ENCODE measurements around the gene IZUMO1. TPM values are rescaled to one million over a fixed set of nuclear protein-coding genes. Genes with fewer than 3 reads are reported as not detected.
A peak's percentile ranks its signal among the peaks of the same experiment; 100 is the strongest.

The IZUMO1 gene
- total and polyA plus RNA-seq, 9 of the 15 experiments (the other 6 are each of a cell fraction or from before 2014, with no cell fraction given): 0.14 to 2.1 (median 0.73) TPM

DNA sequence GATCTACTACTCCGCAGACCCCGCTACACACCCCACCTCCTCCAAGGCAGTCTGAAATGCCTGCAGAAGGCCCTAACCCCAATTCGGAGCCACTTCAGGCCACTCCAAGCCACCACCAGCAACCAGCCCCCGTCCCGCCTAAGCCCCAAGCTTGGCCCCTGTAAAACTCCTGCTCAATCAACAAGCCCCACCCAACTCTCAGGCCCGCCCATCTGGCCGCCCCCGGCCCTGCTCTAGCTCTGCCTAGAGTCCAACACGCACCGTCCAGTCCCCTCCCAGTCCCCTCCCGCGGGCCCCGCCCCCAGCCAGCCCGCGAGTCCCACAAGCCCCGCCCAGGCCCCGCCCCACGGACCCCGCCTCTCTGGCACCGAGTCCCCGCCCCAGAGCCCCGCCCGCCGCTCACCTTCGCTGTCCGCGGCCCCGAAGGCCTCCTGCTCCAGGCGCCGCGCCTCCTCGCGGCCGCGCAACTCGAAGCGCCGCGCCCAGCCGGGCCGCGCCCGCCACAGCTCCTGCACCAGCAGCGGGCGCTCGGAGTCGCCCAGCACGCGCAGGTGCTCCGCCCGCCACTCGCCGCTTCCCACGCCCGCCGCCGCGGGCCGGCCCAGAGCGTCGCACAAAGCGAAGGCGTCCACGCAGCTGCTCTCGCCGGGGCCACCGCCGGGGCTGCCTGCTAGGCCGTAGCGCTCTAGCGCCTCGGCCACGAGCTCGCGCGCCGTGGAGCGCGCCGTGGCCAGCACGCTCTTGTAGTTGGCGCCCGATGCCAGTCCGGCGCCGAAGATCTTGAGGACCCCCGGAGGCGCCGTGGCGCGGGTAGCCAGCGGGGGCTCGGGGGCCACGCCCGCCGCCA, 7.9 kb downstream of the IZUMO1 start (continued):
- TF ChIP-seq, protein P1, sequence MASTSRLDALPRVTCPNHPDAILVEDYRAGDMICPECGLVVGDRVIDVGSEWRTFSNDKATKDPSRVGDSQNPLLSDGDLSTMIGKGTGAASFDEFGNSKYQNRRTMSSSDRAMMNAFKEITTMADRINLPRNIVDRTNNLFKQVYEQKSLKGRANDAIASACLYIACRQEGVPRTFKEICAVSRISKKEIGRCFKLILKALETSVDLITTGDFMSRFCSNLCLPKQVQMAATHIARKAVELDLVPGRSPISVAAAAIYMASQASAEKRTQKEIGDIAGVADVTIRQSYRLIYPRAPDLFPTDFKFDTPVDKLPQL (IDR thresholded peaks at IDR 0.05; ENCODE audit: extremely low read depth, insufficient read length): no peak
- no peak for TF ChIP-seq HOMEZ (CRISPR knock-in tag; IDR thresholded peaks at IDR 0.05)
- TF ChIP-seq GABPB1 (CRISPR knock-in tag; IDR thresholded peaks at IDR 0.05): peak; percentile 44
- peak; percentile 12 for TF ChIP-seq MEIS2 (IDR thresholded peaks at IDR 0.05; ENCODE audit: partially characterized antibody)
- TF ChIP-seq MEF2A (IDR thresholded peaks at IDR 0.05; ENCODE audit: control insufficient read depth, low read depth, low read length): 0 out of 2 replicates have a peak, but pooled peaks have one; percentile 30
- TF ChIP-seq, protein P2, sequence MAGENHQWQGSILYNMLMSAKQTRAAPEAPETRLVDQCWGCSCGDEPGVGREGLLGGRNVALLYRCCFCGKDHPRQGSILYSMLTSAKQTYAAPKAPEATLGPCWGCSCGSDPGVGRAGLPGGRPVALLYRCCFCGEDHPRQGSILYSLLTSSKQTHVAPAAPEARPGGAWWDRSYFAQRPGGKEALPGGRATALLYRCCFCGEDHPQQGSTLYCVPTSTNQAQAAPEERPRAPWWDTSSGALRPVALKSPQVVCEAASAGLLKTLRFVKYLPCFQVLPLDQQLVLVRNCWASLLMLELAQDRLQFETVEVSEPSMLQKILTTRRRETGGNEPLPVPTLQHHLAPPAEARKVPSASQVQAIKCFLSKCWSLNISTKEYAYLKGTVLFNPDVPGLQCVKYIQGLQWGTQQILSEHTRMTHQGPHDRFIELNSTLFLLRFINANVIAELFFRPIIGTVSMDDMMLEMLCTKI (IDR thresholded peaks at IDR 0.05; ENCODE audit: partially characterized antibody): no peak
- TF ChIP-seq ZNF449 (CRISPR knock-in tag; IDR thresholded peaks at IDR 0.05): no peak
- TF ChIP-seq TFAP4 (CRISPR knock-in tag; IDR thresholded peaks at IDR 0.05; ENCODE audit: borderline replicate concordance): no peak
- no peak for TF ChIP-seq SNRNP70 (optimal IDR thresholded peaks at IDR 0.05; ENCODE audit: low read depth, low read length)
- no peak for TF ChIP-seq OTX1 (CRISPR knock-in tag; IDR thresholded peaks at IDR 0.05)
- no peak for TF ChIP-seq ZBTB1 (CRISPR knock-in tag; IDR thresholded peaks at IDR 0.05; ENCODE audit: borderline replicate concordance, low read depth)
- peak; percentile 61; the same call in 1 of the 2 replicates for TF ChIP-seq PHF8 (IDR thresholded peaks at IDR 0.05; ENCODE audit: borderline replicate concordance, low read length)
- no peak for TF ChIP-seq YBX1 (IDR thresholded peaks at IDR 0.05)
- no peak for TF ChIP-seq TEAD2 (tag; IDR thresholded peaks at IDR 0.05)
- TF ChIP-seq SMAD2 (IDR thresholded peaks at IDR 0.05; ENCODE audit: low read depth, low read length): no peak
- TF ChIP-seq RBM14 (IDR thresholded peaks at IDR 0.05; ENCODE audit: borderline replicate concordance, insufficient read depth, low read depth, low read length): no peak
- TF ChIP-seq EGR1 (conservative IDR thresholded peaks at IDR 0.05): peak; percentile 77
- no peak for TF ChIP-seq ZNF212 (CRISPR knock-in tag; IDR thresholded peaks at IDR 0.05)
- TF ChIP-seq CTBP1 (IDR thresholded peaks at IDR 0.05; ENCODE audit: borderline replicate concordance): peak; percentile 98
